GM12892 (cell line): Measurements from ENCODE around the gene GSTM4.
"Not testable (repeated sequence)": the region's sequence is repeated elsewhere in the genome, so short reads cannot be mapped to it uniquely, and the experiment has no call there.

Source experiments
- POLR2A ChIP-seq: IDR thresholded peaks from 2 replicates; pipeline ENCODE4 v1.6.1; 2011; ENCODE audit warnings: low read depth, low read length, control low read depth
- POLR2AphosphoS5 ChIP-seq: IDR thresholded peaks from 2 replicates; pipeline ENCODE4 v1.6.1; 2011; ENCODE audit warnings: low read depth, low read length, control low read depth
- TAF1 ChIP-seq: IDR thresholded peaks from 2 replicates; pipeline ENCODE4 v1.6.1; 2011; ENCODE audit warnings: low read depth, mild to moderate bottlenecking, control low read depth, low read length, borderline replicate concordance

GRCh38 chr1:109673861-109674260, 18.0 kb downstream of the GSTM4 start:
- not testable (repeated sequence) for TF ChIP-seq POLR2AphosphoS5, POLR2A, TAF1
